WTC11 (cell line): ENCODE data around the gene CACNA1B. TPM values are rescaled to one million over a fixed set of nuclear protein-coding genes. Genes with fewer than 3 reads are reported as not detected.
"Not testable (repeated sequence)": the region's sequence is repeated elsewhere in the genome, so short reads cannot be mapped to it uniquely, and the experiment has no call there.

ENCODE experiments used
- ATAC-seq: fragments of 200-7000 bp; cut with Tn5 transposase; 2 replicates; pipeline ENCODE4 v1.10.0; 2021; ENCODE audit warnings: mild to moderate bottlenecking, moderate library complexity
- CTCF ChIA-PET: fragments of 300-600 bp; sonication (Branson Sonifier 250); formaldehyde crosslinking; loops from one replicate; lab custom pipeline; 2021; ENCODE audit warnings: antibody characterized with exemption; lab: Charles Lee
- POLR2A ChIA-PET: fragments of 350-600 bp; sonication (Branson Sonifier 250); formaldehyde crosslinking; loops from one replicate; lab custom pipeline; 2021; ENCODE audit warnings: antibody characterized with exemption; lab: Charles Lee
- DNase-seq: peaks from one replicate; pipeline ENCODE4 v3.0.0; 2021; ENCODE audit warnings: low spot score
- H3K27ac Mint-ChIP-seq: 2 replicates; pipeline ENCODE4 v1.8.0; 2021; ENCODE audit warnings: mixed read lengths
- H3K27me3 Mint-ChIP-seq: 2 replicates; pipeline ENCODE4 v1.8.0; 2021; ENCODE audit warnings: low read depth, mild to moderate bottlenecking, moderate library complexity, mixed read lengths
- H3K36me3 Mint-ChIP-seq: 2 replicates; pipeline ENCODE4 v1.8.0; 2021; ENCODE audit warnings: mixed read lengths
- H3K4me1 Mint-ChIP-seq: 2 replicates; pipeline ENCODE4 v1.8.0; 2022; ENCODE audit warnings: mixed read lengths
- H3K4me3 Mint-ChIP-seq: 2 replicates; pipeline ENCODE4 v1.8.0; 2021; ENCODE audit warnings: mild to moderate bottlenecking, moderate library complexity, mixed read lengths
- H3K9me3 Mint-ChIP-seq: 2 replicates; pipeline ENCODE4 v1.8.0; 2021; ENCODE audit warnings: mixed read lengths
- AR ChIP-seq: fragments of 250-450 bp; sonication (Bioruptor Pico); IDR thresholded peaks from 2 replicates; pipeline ENCODE4 v1.9.0; 2021; ENCODE audit warnings: mild to moderate bottlenecking
- ATF1 ChIP-seq: sonication (generic); formaldehyde crosslinking; IDR thresholded peaks from 2 replicates; pipeline ENCODE4 v1.8.1; 2023; ENCODE audit warnings: mild to moderate bottlenecking, moderate library complexity, missing genetic modification reagents
- CBFB ChIP-seq: sonication (generic); formaldehyde crosslinking; IDR thresholded peaks from 2 replicates; pipeline ENCODE4 v1.8.1; 2022; ENCODE audit warnings: mild to moderate bottlenecking, low read depth, missing genetic modification reagents
- ESRRA ChIP-seq: sonication (generic); formaldehyde crosslinking; IDR thresholded peaks from 2 replicates; pipeline ENCODE4 v1.8.1; 2022; ENCODE audit warnings: mild to moderate bottlenecking, missing genetic modification reagents, borderline replicate concordance
- FOXK1 ChIP-seq: sonication (generic); formaldehyde crosslinking; IDR thresholded peaks from 2 replicates; pipeline ENCODE4 v1.8.0; 2022; ENCODE audit warnings: mild to moderate bottlenecking, moderate library complexity, missing genetic modification reagents
- GABPB1 ChIP-seq: sonication (generic); formaldehyde crosslinking; IDR thresholded peaks from 2 replicates; pipeline ENCODE4 v1.8.1; 2023; ENCODE audit warnings: mild to moderate bottlenecking, missing genetic modification reagents
- GRHL2 ChIP-seq: fragments of 250-450 bp; sonication (Bioruptor Pico); IDR thresholded peaks from 2 replicates; pipeline ENCODE4 v1.8.0; 2022; ENCODE audit warnings: mild to moderate bottlenecking, moderate library complexity; ENCODE audit not compliant: insufficient replicate concordance, severe bottlenecking
- HMGA2 ChIP-seq: fragments of 250-450 bp; sonication (Bioruptor Pico); IDR thresholded peaks from 2 replicates; pipeline ENCODE4 v1.4.0; 2021; ENCODE audit warnings: mild to moderate bottlenecking, moderate library complexity
- HMGXB4 ChIP-seq: sonication (generic); formaldehyde crosslinking; IDR thresholded peaks from 2 replicates; pipeline ENCODE4 v1.8.1; 2023; ENCODE audit warnings: mild to moderate bottlenecking, moderate library complexity, missing genetic modification reagents
- MLX ChIP-seq: sonication (generic); formaldehyde crosslinking; IDR thresholded peaks from 2 replicates; pipeline ENCODE4 v1.8.1; 2023; ENCODE audit warnings: mild to moderate bottlenecking, missing genetic modification reagents, moderate library complexity
- NFYB ChIP-seq: sonication (generic); formaldehyde crosslinking; conservative IDR thresholded peaks from 2 replicates; pipeline ENCODE4 v1.8.0; 2022; ENCODE audit warnings: low read depth, missing genetic modification reagents
- SMAD3 ChIP-seq: sonication (generic); formaldehyde crosslinking; IDR thresholded peaks from 2 replicates; pipeline ENCODE4 v1.8.0; 2022; ENCODE audit warnings: missing genetic modification reagents, mild to moderate bottlenecking, borderline replicate concordance
- ZNF232 ChIP-seq: sonication (generic); formaldehyde crosslinking; IDR thresholded peaks from 2 replicates; pipeline ENCODE4 v1.8.0; 2022; ENCODE audit warnings: mild to moderate bottlenecking, missing genetic modification reagents
- ZNF671 ChIP-seq: fragments of 250-450 bp; sonication (Bioruptor Pico); IDR thresholded peaks from 2 replicates; pipeline ENCODE4 v1.8.0; 2021; ENCODE audit warnings: mild to moderate bottlenecking
- total RNA-seq: library from RNA; stranded (reverse); gene quantifications from 3 replicates; pipeline ENCODE4 v1.2.3, GENCODE V29; 2021
- TF ChIP-seq, protein P1 (sequence below): fragments of 250-450 bp; sonication (Bioruptor Pico); IDR thresholded peaks from 2 replicates; pipeline ENCODE4 v1.9.0; 2021; ENCODE audit warnings: mild to moderate bottlenecking
- TF ChIP-seq, protein P2 (sequence below): sonication (generic); formaldehyde crosslinking; IDR thresholded peaks from 2 replicates; pipeline ENCODE4 v1.8.0; 2022; ENCODE audit warnings: missing genetic modification reagents

The CACNA1B gene
- total RNA-seq, 1 experiment from 2014 or later: 8.4 TPM

DNA sequence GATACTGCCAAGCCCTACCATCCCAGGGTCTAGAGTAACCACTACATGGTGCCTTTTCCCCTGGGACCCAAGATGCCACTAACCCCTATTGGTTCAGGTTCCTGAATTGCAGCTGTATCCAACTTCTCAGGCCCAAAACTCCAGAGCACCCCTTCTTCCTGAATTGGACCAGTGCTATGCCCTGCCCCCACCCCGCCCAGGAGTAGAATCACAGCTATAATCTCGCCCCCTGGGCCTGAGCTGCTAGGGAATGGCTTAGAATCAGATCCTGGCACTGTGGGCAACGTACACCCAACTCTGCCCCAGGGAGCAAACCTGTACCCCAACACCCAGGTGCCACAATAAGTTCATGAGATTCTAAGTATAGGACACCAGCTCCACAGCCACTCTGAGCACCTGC is 206.3 kb downstream of the CACNA1B start:
- H3K9me3 Mint-ChIP-seq: peaks cover 56% of the 10 kb centered on the region
- H3K36me3 Mint-ChIP-seq: peaks cover 71% of the 10 kb centered on the region
- POLR2A ChIA-PET: no interaction called here
- no peak for ATAC-seq
- no peak overlapping the region for H3K4me3 Mint-ChIP-seq
- no peak for DNase-seq
- no peaks in the 10 kb centered on the region for H3K4me1 Mint-ChIP-seq
- TF ChIP-seq FOXK1 (CRISPR knock-in tag) (no peak), NFYB (no peak)
- H3K27me3 Mint-ChIP-seq: peaks cover 9% of the 10 kb centered on the region; the same call in 1 of the 2 replicates
- CTCF ChIA-PET: no interaction called here
- no peak overlapping the region for H3K27ac Mint-ChIP-seq

- TF ChIP-seq SMAD3 (CRISPR knock-in tag) (no peak), CBFB (CRISPR knock-in tag) (no peak), ESRRA (no peak), ZNF671 (CRISPR knock-in tag) (no peak), MLX (no peak), GRHL2 (CRISPR knock-in tag) (no peak), AR (CRISPR knock-in tag) (no peak)
- TF ChIP-seq, protein P1, sequence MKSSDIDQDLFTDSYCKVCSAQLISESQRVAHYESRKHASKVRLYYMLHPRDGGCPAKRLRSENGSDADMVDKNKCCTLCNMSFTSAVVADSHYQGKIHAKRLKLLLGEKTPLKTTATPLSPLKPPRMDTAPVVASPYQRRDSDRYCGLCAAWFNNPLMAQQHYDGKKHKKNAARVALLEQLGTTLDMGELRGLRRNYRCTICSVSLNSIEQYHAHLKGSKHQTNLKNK: no peak
- DNase-seq (no peak), ATAC-seq (no peak)
- peaks cover 75% of the 10 kb centered on the region for H3K36me3 Mint-ChIP-seq
- no peaks in the 10 kb centered on the region for H3K4me1 Mint-ChIP-seq
- H3K27me3 Mint-ChIP-seq: peaks cover 9% of the 10 kb centered on the region; the same call in 1 of the 2 replicates
- no peak overlapping the region for H3K27ac Mint-ChIP-seq
- ChIA-PET POLR2A (no interaction called here), CTCF (no interaction called here)
- H3K9me3 Mint-ChIP-seq: peaks cover 69% of the 10 kb centered on the region
- H3K4me3 Mint-ChIP-seq: no peak overlapping the region
These were observed 208.0 kb downstream of the CACNA1B start for GRCh38 chr9:138085568-138085967.

GRCh38 chr9:138092057-138092456 is 214.5 kb downstream of the CACNA1B start:
- DNase-seq: peak; percentile 12
- CTCF ChIA-PET, POLR2A ChIA-PET, ATAC-seq, H3K4me1 Mint-ChIP-seq, H3K27me3 Mint-ChIP-seq, H3K4me3 Mint-ChIP-seq, H3K27ac Mint-ChIP-seq: not testable (repeated sequence)
- Mint-ChIP-seq H3K36me3 (peaks cover 80% of the 10 kb centered on the region), H3K9me3 (peaks cover 76% of the 10 kb centered on the region)

- CTCF ChIA-PET: no interaction called here
- Mint-ChIP-seq H3K27ac (no peak overlapping the region), H3K4me3 (no peak overlapping the region), H3K4me1 (0 out of 2 replicates have a peak, but pooled peaks cover 3% of the 10 kb centered on the region), H3K27me3 (peaks cover 4% of the 10 kb centered on the region; the same call in 1 of the 2 replicates), H3K9me3 (peaks cover 64% of the 10 kb centered on the region), H3K36me3 (peaks cover 72% of the 10 kb centered on the region)
- TF ChIP-seq, protein P2, sequence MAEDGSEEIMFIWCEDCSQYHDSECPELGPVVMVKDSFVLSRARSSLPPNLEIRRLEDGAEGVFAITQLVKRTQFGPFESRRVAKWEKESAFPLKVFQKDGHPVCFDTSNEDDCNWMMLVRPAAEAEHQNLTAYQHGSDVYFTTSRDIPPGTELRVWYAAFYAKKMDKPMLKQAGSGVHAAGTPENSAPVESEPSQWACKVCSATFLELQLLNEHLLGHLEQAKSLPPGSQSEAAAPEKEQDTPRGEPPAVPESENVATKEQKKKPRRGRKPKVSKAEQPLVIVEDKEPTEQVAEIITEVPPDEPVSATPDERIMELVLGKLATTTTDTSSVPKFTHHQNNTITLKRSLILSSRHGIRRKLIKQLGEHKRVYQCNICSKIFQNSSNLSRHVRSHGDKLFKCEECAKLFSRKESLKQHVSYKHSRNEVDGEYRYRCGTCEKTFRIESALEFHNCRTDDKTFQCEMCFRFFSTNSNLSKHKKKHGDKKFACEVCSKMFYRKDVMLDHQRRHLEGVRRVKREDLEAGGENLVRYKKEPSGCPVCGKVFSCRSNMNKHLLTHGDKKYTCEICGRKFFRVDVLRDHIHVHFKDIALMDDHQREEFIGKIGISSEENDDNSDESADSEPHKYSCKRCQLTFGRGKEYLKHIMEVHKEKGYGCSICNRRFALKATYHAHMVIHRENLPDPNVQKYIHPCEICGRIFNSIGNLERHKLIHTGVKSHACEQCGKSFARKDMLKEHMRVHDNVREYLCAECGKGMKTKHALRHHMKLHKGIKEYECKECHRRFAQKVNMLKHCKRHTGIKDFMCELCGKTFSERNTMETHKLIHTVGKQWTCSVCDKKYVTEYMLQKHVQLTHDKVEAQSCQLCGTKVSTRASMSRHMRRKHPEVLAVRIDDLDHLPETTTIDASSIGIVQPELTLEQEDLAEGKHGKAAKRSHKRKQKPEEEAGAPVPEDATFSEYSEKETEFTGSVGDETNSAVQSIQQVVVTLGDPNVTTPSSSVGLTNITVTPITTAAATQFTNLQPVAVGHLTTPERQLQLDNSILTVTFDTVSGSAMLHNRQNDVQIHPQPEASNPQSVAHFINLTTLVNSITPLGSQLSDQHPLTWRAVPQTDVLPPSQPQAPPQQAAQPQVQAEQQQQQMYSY (CRISPR knock-in tag): no peak
- TF ChIP-seq FOXK1 (CRISPR knock-in tag) (no peak), ATF1 (CRISPR knock-in tag) (no peak), ZNF232 (no peak), HMGXB4 (CRISPR knock-in tag) (no peak), HMGA2 (no peak), GABPB1 (no peak)
- DNase-seq (no peak), ATAC-seq (no peak)
- POLR2A ChIA-PET: no interaction called here
These were observed 216.4 kb downstream of the CACNA1B start for GRCh38 chr9:138094028-138094427.
